OCI-LY7 (cell line): Measurements from ENCODE around the gene TMEM176A. TPM values are rescaled to one million over a fixed set of nuclear protein-coding genes. Genes with fewer than 3 reads are reported as not detected.

ENCODE experiments used
- BruUV-seq: library from RNA; stranded (reverse); fragments of 400-500 nt; replicated peaks from 2 replicates; lab custom pipeline; 2021; lab: Mats Ljungman, UMichigan
- CTCF ChIA-PET: fragments of 300-600 bp; sonication (Branson Sonifier 250); formaldehyde crosslinking; loops from one replicate; lab custom pipeline; 2022; ENCODE audit warnings: antibody characterized with exemption; ENCODE audit not compliant: unreplicated experiment; lab: Charles Lee
- POLR2A ChIA-PET: fragments of 300-600 bp; sonication (Branson Sonifier 250); formaldehyde crosslinking; loops from one replicate; lab custom pipeline; 2022; ENCODE audit warnings: antibody characterized with exemption; lab: Charles Lee
- DNase-seq: peaks from one replicate; pipeline ENCODE4 v3.0.0-alpha.2; 2015; ENCODE audit warnings: low spot score
- H2AFZ ChIP-seq: fragments of 200-600 bp; sonication (generic), shearing (Covaris generic); 2 replicates; pipeline ENCODE4 v1.6.1; 2014; ENCODE audit warnings: mild to moderate bottlenecking, antibody characterized with exemption, low read length, moderate library complexity
- H3K27ac ChIP-seq: fragments of 200-600 bp; sonication (generic); 2 replicates; pipeline ENCODE4 v1.5.1; 2014; ENCODE audit warnings: mixed run types, low read depth, mild to moderate bottlenecking, moderate library complexity, low read length, inconsistent platforms; ENCODE audit not compliant: poor library complexity, severe bottlenecking
- H3K36me3 ChIP-seq: fragments of 200-600 bp; sonication (generic); 2 replicates; pipeline ENCODE4 v1.6.1; 2014; ENCODE audit warnings: mild to moderate bottlenecking, antibody characterized with exemption, low read length, moderate library complexity, mixed read lengths; ENCODE audit not compliant: insufficient read depth
- H3K4me1 ChIP-seq: fragments of 200-600 bp; sonication (generic); 2 replicates; pipeline ENCODE4 v1.5.1; 2014; ENCODE audit warnings: mild to moderate bottlenecking, low read length; ENCODE audit not compliant: insufficient read depth, poor library complexity, severe bottlenecking
- H3K4me2 ChIP-seq: fragments of 200-600 bp; sonication (generic); 2 replicates; pipeline ENCODE4 v1.6.1; 2014; ENCODE audit warnings: mild to moderate bottlenecking, low read length
- H3K4me3 ChIP-seq: fragments of 200-600 bp; sonication (generic); 2 replicates; pipeline ENCODE4 v1.5.1; 2014; ENCODE audit warnings: mild to moderate bottlenecking, low read depth, low read length; ENCODE audit not compliant: poor library complexity, severe bottlenecking
- H3K79me2 ChIP-seq: fragments of 200-600 bp; sonication (generic); 2 replicates; pipeline ENCODE4 v1.6.1; 2016; ENCODE audit warnings: low read depth, mild to moderate bottlenecking, low read length, moderate library complexity, mixed read lengths; ENCODE audit not compliant: insufficient read depth
- H3K9me2 ChIP-seq: fragments of 200-600 bp; sonication (generic); 2 replicates; pipeline ENCODE4 v1.6.1; 2016; ENCODE audit warnings: mild to moderate bottlenecking, low read length, mixed read lengths; ENCODE audit not compliant: insufficient read depth
- H3K9me3 ChIP-seq: fragments of 200-600 bp; sonication (generic); 2 replicates; pipeline ENCODE4 v1.6.1; 2014; ENCODE audit warnings: mild to moderate bottlenecking, mixed run types, low read length, mixed read lengths
- H4K20me1 ChIP-seq: fragments of 200-600 bp; sonication (generic); 2 replicates; pipeline ENCODE4 v1.6.1; 2014; ENCODE audit warnings: mild to moderate bottlenecking, antibody characterized with exemption, low read length, moderate library complexity, mixed read lengths; ENCODE audit not compliant: insufficient read depth
- EZH2phosphoT487 ChIP-seq: fragments of 200-600 bp; sonication (generic); IDR thresholded peaks from 2 replicates; pipeline ENCODE4 v1.6.1; 2018; ENCODE audit warnings: low read depth, borderline replicate concordance, mild to moderate bottlenecking, mixed run types, antibody characterized with exemption, low read length, moderate library complexity, mixed read lengths
- intact Hi-C: fragments of 100-400 bp; cut with micrococcal nuclease; formaldehyde crosslinking; loops from one replicate; pipeline ENCODE4 v1.10.0; 2022; ENCODE audit not compliant: unreplicated experiment
- total RNA-seq, 2 experiments: library from RNA; depleted of rRNA in 1 of 2; stranded (reverse); fragments of >200 nt in 1 of 2; shearing (Covaris generic) in 1 of 2; gene quantifications; 2 replicates each; pipeline ENCODE4 v1.2.3, GENCODE V29; 2014 to 2022
- TF ChIP-seq, protein P1 (sequence below): fragments of 200-600 bp; sonication (generic); conservative IDR thresholded peaks from 2 replicates; pipeline ENCODE4 v1.5.1; 2014; ENCODE audit warnings: mild to moderate bottlenecking, antibody characterized with exemption, low read length, moderate library complexity, mixed read lengths

Gene TMEM176A
- total RNA-seq, 2 experiments from 2014 or later, result not detected

DNA sequence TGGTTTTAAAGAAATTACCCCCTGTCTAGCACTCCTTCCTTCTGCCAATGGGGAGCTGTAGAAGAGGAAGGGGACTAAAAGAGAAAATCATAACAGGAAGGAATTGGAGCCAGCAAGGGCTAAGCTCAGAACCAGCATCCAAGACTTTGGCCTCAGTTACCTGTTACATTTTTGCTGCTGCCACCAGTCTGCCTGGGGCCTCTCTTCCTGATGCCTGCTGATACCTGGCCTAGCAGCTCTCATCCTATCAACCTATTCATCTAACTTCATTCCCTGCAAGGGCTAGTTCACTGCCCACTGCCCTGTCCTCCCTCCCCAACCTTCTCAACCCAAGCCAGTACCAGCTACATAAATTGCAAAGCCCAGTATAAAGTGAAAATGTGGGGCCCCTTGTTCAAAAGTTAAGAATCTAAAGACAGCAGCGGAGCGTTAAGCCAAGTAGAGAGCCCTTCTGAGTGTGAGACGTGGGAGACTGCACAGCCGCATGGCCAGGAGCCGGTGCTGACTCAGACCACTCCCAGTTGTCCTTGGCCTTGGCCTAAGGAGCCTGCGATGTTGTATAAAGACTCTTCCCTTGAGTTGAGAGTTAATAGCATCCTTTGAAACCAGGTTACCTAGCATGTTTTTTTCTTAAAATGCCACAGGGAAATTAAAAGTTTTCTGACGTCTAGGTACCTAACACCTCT, 38.5 kb downstream of the TMEM176A start:
- intact Hi-C loops, result no loop called here
- H3K79me2 ChIP-seq, result no peaks in the 10 kb centered on the region
- no peaks in the 10 kb centered on the region for H4K20me1 ChIP-seq
- H3K4me1 ChIP-seq, result no peaks in the 10 kb centered on the region
- no peaks in the 10 kb centered on the region for H3K9me3 ChIP-seq
- CTCF ChIA-PET, result no interaction called here
- H3K27ac ChIP-seq, result no peak overlapping the region
- no peak for DNase-seq
- TF ChIP-seq, protein P1, sequence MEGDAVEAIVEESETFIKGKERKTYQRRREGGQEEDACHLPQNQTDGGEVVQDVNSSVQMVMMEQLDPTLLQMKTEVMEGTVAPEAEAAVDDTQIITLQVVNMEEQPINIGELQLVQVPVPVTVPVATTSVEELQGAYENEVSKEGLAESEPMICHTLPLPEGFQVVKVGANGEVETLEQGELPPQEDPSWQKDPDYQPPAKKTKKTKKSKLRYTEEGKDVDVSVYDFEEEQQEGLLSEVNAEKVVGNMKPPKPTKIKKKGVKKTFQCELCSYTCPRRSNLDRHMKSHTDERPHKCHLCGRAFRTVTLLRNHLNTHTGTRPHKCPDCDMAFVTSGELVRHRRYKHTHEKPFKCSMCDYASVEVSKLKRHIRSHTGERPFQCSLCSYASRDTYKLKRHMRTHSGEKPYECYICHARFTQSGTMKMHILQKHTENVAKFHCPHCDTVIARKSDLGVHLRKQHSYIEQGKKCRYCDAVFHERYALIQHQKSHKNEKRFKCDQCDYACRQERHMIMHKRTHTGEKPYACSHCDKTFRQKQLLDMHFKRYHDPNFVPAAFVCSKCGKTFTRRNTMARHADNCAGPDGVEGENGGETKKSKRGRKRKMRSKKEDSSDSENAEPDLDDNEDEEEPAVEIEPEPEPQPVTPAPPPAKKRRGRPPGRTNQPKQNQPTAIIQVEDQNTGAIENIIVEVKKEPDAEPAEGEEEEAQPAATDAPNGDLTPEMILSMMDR, result no peak
- no peak for TF ChIP-seq EZH2phosphoT487
- BruUV-seq, result no TSS peak
- no peak overlapping the region for H2AFZ ChIP-seq
- no peak overlapping the region for H3K4me3 ChIP-seq
- no peaks in the 10 kb centered on the region for H3K36me3 ChIP-seq
- no peak overlapping the region for H3K4me2 ChIP-seq
- no peaks in the 10 kb centered on the region for H3K9me2 ChIP-seq
- POLR2A ChIA-PET, result no interaction called here

DNA sequence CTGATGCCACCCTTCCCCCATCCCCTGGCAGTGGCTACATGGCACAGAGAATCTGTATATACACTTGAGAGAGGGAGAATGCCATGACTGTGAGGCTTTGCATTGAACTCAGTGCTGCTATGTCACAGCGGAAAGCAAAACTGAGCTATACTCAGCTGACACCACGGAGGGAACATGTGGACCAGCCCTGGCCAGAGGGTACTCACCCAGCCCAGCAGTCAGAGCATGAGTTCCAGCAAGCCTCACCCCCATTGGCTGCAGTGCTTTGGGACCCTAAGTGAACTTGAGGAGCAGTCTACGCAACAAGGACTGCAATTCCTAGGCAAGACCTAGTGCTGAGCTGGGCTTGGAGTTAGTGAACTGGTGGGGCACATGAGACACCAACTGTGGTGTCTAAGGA, 41.4 kb downstream of the TMEM176A start:
- Histone ChIP-seq H4K20me1 (no peaks in the 10 kb centered on the region), H3K9me3 (no peaks in the 10 kb centered on the region), H2AFZ (no peak overlapping the region), H3K4me2 (no peak overlapping the region), H3K27ac (no peak overlapping the region), H3K4me1 (no peaks in the 10 kb centered on the region), H3K79me2 (no peaks in the 10 kb centered on the region), H3K9me2 (no peaks in the 10 kb centered on the region), H3K4me3 (no peak overlapping the region), H3K36me3 (no peaks in the 10 kb centered on the region)
- TF ChIP-seq, protein P1, result no peak
- TF ChIP-seq EZH2phosphoT487, result no peak
- POLR2A ChIA-PET, result no interaction called here
- CTCF ChIA-PET, result no interaction called here
- BruUV-seq, result no TSS peak
- intact Hi-C loops, result no loop called here
- DNase-seq, result no peak

DNA sequence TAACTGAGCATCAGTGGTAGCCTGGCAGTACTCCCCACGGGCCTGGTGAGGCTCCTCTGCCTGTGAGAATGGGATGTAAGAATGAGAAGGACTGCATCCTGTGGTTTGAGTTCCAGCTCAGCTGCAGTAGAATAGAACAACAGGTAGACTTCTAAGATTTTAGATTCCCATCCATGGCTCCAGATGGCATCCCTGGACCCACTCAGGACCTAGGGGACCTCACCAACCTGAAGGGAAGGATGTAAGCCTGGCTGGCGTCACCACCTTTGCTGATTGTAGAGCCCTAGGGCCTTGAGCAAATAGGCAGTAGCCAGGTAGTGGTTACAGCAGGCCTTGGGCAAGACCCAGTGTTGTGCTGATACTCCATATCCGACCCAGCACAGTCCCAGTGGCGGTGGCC, 42.1 kb downstream of the TMEM176A start:
- intact Hi-C loops, result no loop called here

More for the DNA sequence above, 42.1 kb downstream of the TMEM176A start:
- H4K20me1 ChIP-seq, result no peaks in the 10 kb centered on the region
- no peaks in the 10 kb centered on the region for H3K36me3 ChIP-seq
- H2AFZ ChIP-seq, result no peak overlapping the region
- no peak overlapping the region for H3K4me2 ChIP-seq
- TF ChIP-seq EZH2phosphoT487, result no peak
- TF ChIP-seq, protein P1, result no peak
- no peak overlapping the region for H3K4me3 ChIP-seq
- DNase-seq, result no peak
- no peak overlapping the region for H3K27ac ChIP-seq
- POLR2A ChIA-PET, result interaction anchor here (0.6 kb wide), 1 partner anchor 64 kb away, joined by 3 read pairs; no protein-coding TSS in a partner anchor
- H3K9me2 ChIP-seq, result no peaks in the 10 kb centered on the region
- no peaks in the 10 kb centered on the region for H3K4me1 ChIP-seq
- CTCF ChIA-PET, result no interaction called here
- no peaks in the 10 kb centered on the region for H3K79me2 ChIP-seq
- BruUV-seq, result no TSS peak
- no peaks in the 10 kb centered on the region for H3K9me3 ChIP-seq
